Iris pigment epithelial cell (primary cell): ENCODE data around the gene RBM33.

ENCODE experiments used
- DNase-seq: peaks from one replicate; pipeline ENCODE4 v3.0.0-alpha.2; 2011; ENCODE audit warnings: low read depth

The RBM33 gene

GRCh38 chr7:155796381-155797261, 152.2 kb downstream of the RBM33 start:
- DNase-seq: peak; percentile 16

- no peak for DNase-seq
Observed at GRCh38 chr7:155797262-155798250, 153.1 kb downstream of the RBM33 start.

- no peak for DNase-seq
Observed at GRCh38 chr7:155798673-155799439, 154.4 kb downstream of the RBM33 start.

- no peak for DNase-seq
Observed at GRCh38 chr7:155799514-155799913, 155.1 kb downstream of the RBM33 start.

- no peak for DNase-seq
Observed at GRCh38 chr7:155800301-155800700, 155.8 kb downstream of the RBM33 start.

- DNase-seq: no peak
Observed at GRCh38 chr7:155800741-155801267, 156.3 kb downstream of the RBM33 start.

- no peak for DNase-seq
Observed at GRCh38 chr7:155802291-155802690, 157.8 kb downstream of the RBM33 start.

GRCh38 chr7:155802906-155803417, 158.5 kb downstream of the RBM33 start:
- DNase-seq: no peak

GRCh38 chr7:155803418-155804376, 159.2 kb downstream of the RBM33 start:
- DNase-seq: peak; percentile 13

- DNase-seq: no peak
Observed at GRCh38 chr7:155804431-155804831, 160.0 kb downstream of the RBM33 start.

GRCh38 chr7:155804897-155805825, 160.7 kb downstream of the RBM33 start:
- DNase-seq: peak; percentile 79

GRCh38 chr7:155805826-155806095, 161.3 kb downstream of the RBM33 start:
- DNase-seq: no peak

GRCh38 chr7:155806096-155806871, 161.8 kb downstream of the RBM33 start:
- peak; percentile 27 for DNase-seq

- no peak for DNase-seq
Observed at GRCh38 chr7:155807065-155807671, 162.7 kb downstream of the RBM33 start.

GRCh38 chr7:155807789-155808548, 163.5 kb downstream of the RBM33 start:
- no peak for DNase-seq

- no peak for DNase-seq
Observed at GRCh38 chr7:155808549-155809331, 164.3 kb downstream of the RBM33 start.
